Measurements from ENCODE around the gene WAPL. TPM values are rescaled to one million over a fixed set of nuclear protein-coding genes. Genes with fewer than 3 reads are reported as not detected.

Gene WAPL
- polyA plus RNA-seq, 1 of the 3 experiments (the other 2 are of a cell fraction): 8.7 TPM

DNA sequence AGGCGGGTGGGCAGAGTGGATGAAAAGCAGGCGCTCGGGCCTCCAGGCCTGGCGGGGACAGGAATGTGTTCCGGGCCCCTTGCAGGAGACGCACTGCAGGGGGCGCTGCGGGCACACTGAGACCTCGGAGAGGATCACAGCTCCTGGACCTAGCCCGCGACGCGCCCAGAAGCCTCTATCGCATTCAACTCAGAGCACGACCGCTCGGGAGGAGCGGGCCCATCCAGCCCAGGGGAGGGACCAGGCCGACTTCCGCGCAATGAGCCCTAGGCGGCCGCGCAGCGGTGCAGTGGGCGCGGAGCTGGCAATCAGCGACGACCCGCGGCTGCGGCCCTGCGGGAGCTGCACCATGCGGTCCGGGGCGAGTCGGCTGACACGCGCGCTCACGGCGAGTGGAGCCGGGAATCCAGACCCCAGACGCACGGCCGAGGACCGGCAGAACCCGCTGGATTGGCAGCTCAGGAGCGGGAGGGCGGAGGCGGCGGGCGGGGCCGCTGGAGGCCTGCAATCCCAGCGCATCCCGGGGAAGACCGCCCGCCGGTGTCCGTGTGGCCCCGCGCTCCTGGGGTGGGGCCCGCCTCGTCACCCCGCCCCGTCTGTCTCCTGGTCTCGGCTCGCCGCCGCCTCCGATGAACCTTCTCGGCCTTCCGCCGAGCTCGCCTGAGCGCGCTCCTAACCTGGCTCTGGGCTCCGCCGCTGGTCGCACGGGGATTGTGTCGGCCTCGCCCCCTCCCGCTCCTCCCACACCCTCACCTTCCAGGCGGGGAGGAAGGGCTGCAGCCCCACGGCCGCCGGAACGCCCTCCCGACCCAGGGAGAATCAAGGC, 121.5 kb downstream of the WAPL start (continued):
- TF ChIP-seq POLR2AphosphoS5 (IDR thresholded peaks at IDR 0.05; ENCODE audit: low read depth, low read length): peak; percentile 9; the same call in 1 of the 2 replicates

DNA sequence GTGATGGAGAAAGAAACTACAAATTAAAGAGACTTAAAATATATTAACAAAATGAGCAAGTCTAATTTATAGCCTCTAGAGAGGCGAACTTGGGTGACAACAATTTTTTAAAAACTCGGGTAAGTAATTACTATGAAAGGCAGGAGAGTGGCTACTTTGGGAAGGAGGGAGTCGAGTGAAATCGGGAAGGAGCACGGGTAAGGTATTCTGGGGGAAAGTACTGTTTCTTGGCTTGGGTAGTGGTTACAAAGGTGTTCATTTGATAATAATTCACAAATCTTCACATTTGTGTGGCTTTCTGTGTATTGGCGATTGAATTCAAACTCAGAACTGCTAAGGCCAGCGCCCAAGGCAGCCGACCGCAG, 122.1 kb downstream of the WAPL start:
- peak overlapping the region; percentile 99; the same call in 1 of the 2 replicates for H3K4me2 ChIP-seq
- no peaks in the 10 kb centered on the region for H3K9me3 ChIP-seq
- no peak overlapping the region for H3K9ac ChIP-seq
- WGBS (ENCODE audit: low lambda C conversion rate): 60% methylated on average over 6 of the region's 9 CpGs
- no peaks in the 10 kb centered on the region for H4K20me1 ChIP-seq (ENCODE audit: insufficient read depth)
- peak overlapping the region; percentile 72 to 77; a peak in 3 of 4 replicates for H3K4me3 ChIP-seq (ENCODE audit: low read depth in 2 of 2, low read length in 1 of 2)
- ChIA-PET CTCF (interaction anchor here (0.6 to 6.4 kb wide), 33 partner anchors 8 to 553 kb away, joined by 3 to 92 read pairs (median 4); partner anchors contain the start of gene WAPL), POLR2A (interaction anchor here (0.9 kb wide), 1 partner anchor 186 kb away, joined by 4 read pairs; no protein-coding TSS in a partner anchor)
- H3F3A ChIP-seq (replicated peaks; ENCODE audit: insufficient read depth): peaks cover 9% of the 10 kb centered on the region
- peak overlapping the region; percentile 60 to 63; a peak in 2 of 4 replicates for H3K27ac ChIP-seq (ENCODE audit: low read depth in 2 of 2, low read length in 1 of 2)
- peaks cover 0 to 16% of the 10 kb centered on the region in 2 experiments; a peak in 3 of 4 replicates for H3K4me1 ChIP-seq (ENCODE audit: control insufficient read depth in 1 of 2, insufficient read depth in 2 of 2, low read depth in 1 of 2, low read length in 1 of 2)
- no peaks in the 10 kb centered on the region; the same call in 1 of the 2 replicates for H3K27me3 ChIP-seq (ENCODE audit: insufficient read depth)
- H2AFZ ChIP-seq (ENCODE audit: low read depth): peak overlapping the region; percentile 67
- DNase-seq: no peak
- H3K79me2 ChIP-seq (ENCODE audit: insufficient read depth): no peaks in the 10 kb centered on the region
- TF ChIP-seq NRF1 (IDR thresholded peaks at IDR 0.05; ENCODE audit: low read depth, low read length) (no peak), GATA2 (CRISPR knock-in tag; IDR thresholded peaks at IDR 0.05) (no peak), FOXJ3 (CRISPR knock-in tag; IDR thresholded peaks at IDR 0.05) (no peak), JUND (IDR thresholded peaks at IDR 0.05) (no peak), PBX3 (IDR thresholded peaks at IDR 0.05) (no peak), MAX (IDR thresholded peaks at IDR 0.05; ENCODE audit: low read depth) (no peak), EZH2phosphoT487 (IDR thresholded peaks at IDR 0.05; ENCODE audit: borderline replicate concordance, low read depth) (no peak), USF1 (IDR thresholded peaks at IDR 0.05; ENCODE audit: borderline replicate concordance, low read depth) (no peak), POLR2AphosphoS5 (IDR thresholded peaks at IDR 0.05; ENCODE audit: low read depth, low read length) (no peak)
- H3K9me2 ChIP-seq: no peaks in the 10 kb centered on the region
- no peaks in the 10 kb centered on the region for H3K36me3 ChIP-seq (replicated peaks in 1 of 2; ENCODE audit: control insufficient read depth in 1 of 2, insufficient read depth in 2 of 2, low read length in 1 of 2)

DNA sequence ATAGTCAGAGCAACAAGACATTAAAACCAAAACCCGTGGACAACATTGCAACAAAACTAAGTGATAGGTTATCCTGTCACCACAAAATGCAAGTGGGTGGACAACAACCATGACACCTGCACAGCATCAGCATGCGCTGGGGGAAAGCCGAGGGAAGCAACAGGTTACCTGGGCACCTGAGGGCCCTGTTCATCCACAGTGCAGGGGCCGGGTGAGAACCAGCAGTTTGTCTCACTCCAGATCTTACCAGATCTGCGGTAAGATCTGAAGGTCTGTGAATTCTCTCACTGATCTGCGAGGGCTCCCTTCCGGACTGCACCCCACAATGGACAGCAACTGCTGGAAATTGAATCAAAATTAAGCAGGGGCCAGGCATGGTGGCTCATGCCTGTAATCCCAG, 124.5 kb downstream of the WAPL start:
- peaks cover 0 to 16% of the 10 kb centered on the region in 2 experiments; a peak in 3 of 4 replicates for H3K4me1 ChIP-seq (ENCODE audit: control insufficient read depth in 1 of 2, insufficient read depth in 2 of 2, low read depth in 1 of 2, low read length in 1 of 2)
- 76% methylated on average over 4 of the region's 7 CpGs for WGBS (ENCODE audit: low lambda C conversion rate)
- TF ChIP-seq IRF3 (IDR thresholded peaks at IDR 0.05; ENCODE audit: low read depth, low read length) (no peak), JUND (IDR thresholded peaks at IDR 0.05) (no peak), ELF1 (IDR thresholded peaks at IDR 0.05) (no peak), NFIC (IDR thresholded peaks at IDR 0.05; ENCODE audit: borderline replicate concordance) (no peak), MXI1 (IDR thresholded peaks at IDR 0.05; ENCODE audit: low read depth, low read length) (no peak), RXRA (IDR thresholded peaks at IDR 0.05; ENCODE audit: borderline replicate concordance, low read depth) (no peak), NRF1 (IDR thresholded peaks at IDR 0.05; ENCODE audit: low read depth, low read length) (no peak)
- peaks cover 8% of the 10 kb centered on the region for H3F3A ChIP-seq (replicated peaks; ENCODE audit: insufficient read depth)
- no peaks in the 10 kb centered on the region for H3K79me2 ChIP-seq (ENCODE audit: insufficient read depth)
- no peaks in the 10 kb centered on the region for H3K9me2 ChIP-seq
- no peaks in the 10 kb centered on the region for H4K20me1 ChIP-seq (ENCODE audit: insufficient read depth)
- ChIA-PET CTCF (interaction anchor here (6.4 kb wide), 1 partner anchor 188 kb away, joined by 92 read pairs; no protein-coding TSS in a partner anchor), POLR2A (no interaction called here)
- no peak overlapping the region for H3K4me2 ChIP-seq
- no peak overlapping the region for H2AFZ ChIP-seq (ENCODE audit: low read depth)
- H3K27ac ChIP-seq (ENCODE audit: low read depth in 2 of 2, low read length in 1 of 2): no peak overlapping the region
- H3K9ac ChIP-seq: no peak overlapping the region
- no peaks in the 10 kb centered on the region for H3K9me3 ChIP-seq
- H3K36me3 ChIP-seq (replicated peaks in 1 of 2; ENCODE audit: control insufficient read depth in 1 of 2, insufficient read depth in 2 of 2, low read length in 1 of 2): no peaks in the 10 kb centered on the region
- DNase-seq: no peak
- no peaks in the 10 kb centered on the region; the same call in 1 of the 2 replicates for H3K27me3 ChIP-seq (ENCODE audit: insufficient read depth)
- H3K4me3 ChIP-seq (ENCODE audit: low read depth in 2 of 2, low read length in 1 of 2): no peak overlapping the region
